Measurements from ENCODE around the gene BLID. TPM values are rescaled to one million over a fixed set of nuclear protein-coding genes. Genes with fewer than 3 reads are reported as not detected.

The BLID gene
- total RNA-seq, 1 donor from 2014 or later: 1.2 TPM

- no peak overlapping the region for H3K9ac ChIP-seq (ENCODE audit: low read length)
- peaks cover 20% of the 10 kb centered on the region for H3K4me1 Mint-ChIP-seq (ENCODE audit: low read depth, unreplicated experiment)
- TF ChIP-seq, protein P1, sequence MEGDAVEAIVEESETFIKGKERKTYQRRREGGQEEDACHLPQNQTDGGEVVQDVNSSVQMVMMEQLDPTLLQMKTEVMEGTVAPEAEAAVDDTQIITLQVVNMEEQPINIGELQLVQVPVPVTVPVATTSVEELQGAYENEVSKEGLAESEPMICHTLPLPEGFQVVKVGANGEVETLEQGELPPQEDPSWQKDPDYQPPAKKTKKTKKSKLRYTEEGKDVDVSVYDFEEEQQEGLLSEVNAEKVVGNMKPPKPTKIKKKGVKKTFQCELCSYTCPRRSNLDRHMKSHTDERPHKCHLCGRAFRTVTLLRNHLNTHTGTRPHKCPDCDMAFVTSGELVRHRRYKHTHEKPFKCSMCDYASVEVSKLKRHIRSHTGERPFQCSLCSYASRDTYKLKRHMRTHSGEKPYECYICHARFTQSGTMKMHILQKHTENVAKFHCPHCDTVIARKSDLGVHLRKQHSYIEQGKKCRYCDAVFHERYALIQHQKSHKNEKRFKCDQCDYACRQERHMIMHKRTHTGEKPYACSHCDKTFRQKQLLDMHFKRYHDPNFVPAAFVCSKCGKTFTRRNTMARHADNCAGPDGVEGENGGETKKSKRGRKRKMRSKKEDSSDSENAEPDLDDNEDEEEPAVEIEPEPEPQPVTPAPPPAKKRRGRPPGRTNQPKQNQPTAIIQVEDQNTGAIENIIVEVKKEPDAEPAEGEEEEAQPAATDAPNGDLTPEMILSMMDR (IDR thresholded peaks at IDR 0.05; ENCODE audit: insufficient read depth, low read depth, low read length): no peak
- TF ChIP-seq EZH2 (IDR thresholded peaks at IDR 0.05; ENCODE audit: insufficient read depth, low read length): no peak
- H4K20me1 ChIP-seq (ENCODE audit: insufficient read depth, low read length): peaks cover 41% of the 10 kb centered on the region
- H3K4me2 ChIP-seq (ENCODE audit: low read length): no peak overlapping the region
- DNase-seq (ENCODE audit: low read depth) (no peak), FAIRE-seq (peak; percentile 9)
- H3K27me3 ChIP-seq (ENCODE audit: insufficient read depth, low read length): no peaks in the 10 kb centered on the region
- H3K36me3 Mint-ChIP-seq (ENCODE audit: low read depth, unreplicated experiment): peaks cover 5% of the 10 kb centered on the region
- peaks cover 100% of the 10 kb centered on the region for H3K79me2 ChIP-seq (ENCODE audit: insufficient read depth, low read length)
- no peaks in the 10 kb centered on the region for H3K9me3 Mint-ChIP-seq (ENCODE audit: unreplicated experiment)
- H3K4me3 Mint-ChIP-seq (ENCODE audit: unreplicated experiment): no peak overlapping the region
- H3K27ac ChIP-seq (ENCODE audit: low read depth, low read length): peak overlapping the region; percentile 15
- no peak overlapping the region for H3K4me3 ChIP-seq (ENCODE audit: insufficient read depth, low read depth, low read length)
- no peaks in the 10 kb centered on the region for H3K9me3 ChIP-seq (ENCODE audit: insufficient read depth, low read depth, low read length)
- H2AFZ ChIP-seq (ENCODE audit: low read depth, low read length): no peak overlapping the region
- peaks cover 76% of the 10 kb centered on the region for H3K36me3 ChIP-seq (ENCODE audit: insufficient read depth, low read length)
- no peaks in the 10 kb centered on the region for H3K27me3 Mint-ChIP-seq (ENCODE audit: low read depth, unreplicated experiment)
- peaks cover 65% of the 10 kb centered on the region for H3K4me1 ChIP-seq (ENCODE audit: insufficient read depth, low read length)
- H3K27ac Mint-ChIP-seq (ENCODE audit: unreplicated experiment): no peak overlapping the region
Measured at GRCh38 chr11:122149202-122149601, 33.2 kb upstream of the BLID start.

DNA sequence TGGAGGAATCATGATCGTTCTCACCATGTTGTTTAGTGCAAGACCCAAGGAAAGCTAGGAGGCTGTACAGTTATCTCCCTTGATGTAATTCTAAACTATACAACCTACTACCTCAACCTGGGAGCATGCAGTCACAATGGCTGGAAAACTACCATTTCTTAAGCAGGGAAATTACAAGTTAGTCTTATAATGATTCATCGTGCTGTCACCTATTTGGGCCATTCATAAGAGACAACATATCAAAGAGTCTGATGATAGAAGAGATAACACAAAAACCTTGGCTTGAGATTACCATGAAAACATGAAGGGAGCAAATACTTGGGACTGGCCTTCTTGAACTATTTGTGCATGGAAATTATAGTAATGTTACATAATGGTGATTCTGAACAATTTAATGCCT is 30.5 kb upstream of the BLID start:
- Histone ChIP-seq H3K79me2 (ENCODE audit: insufficient read depth, low read length) (peaks cover 98% of the 10 kb centered on the region), H4K20me1 (ENCODE audit: insufficient read depth, low read length) (peaks cover 31% of the 10 kb centered on the region), H3K27ac (ENCODE audit: low read depth, low read length) (peak overlapping the region; percentile 64), H3K9ac (ENCODE audit: low read length) (peak overlapping the region; percentile 2), H2AFZ (ENCODE audit: low read depth, low read length) (no peak overlapping the region), H3K4me3 (ENCODE audit: insufficient read depth, low read depth, low read length) (no peak overlapping the region), H3K27me3 (ENCODE audit: insufficient read depth, low read length) (no peaks in the 10 kb centered on the region), H3K36me3 (ENCODE audit: insufficient read depth, low read length) (peaks cover 75% of the 10 kb centered on the region), H3K9me3 (ENCODE audit: insufficient read depth, low read depth, low read length) (no peaks in the 10 kb centered on the region), H3K4me2 (ENCODE audit: low read length) (peak overlapping the region; percentile 41), H3K4me1 (ENCODE audit: insufficient read depth, low read length) (peaks cover 59% of the 10 kb centered on the region)
- TF ChIP-seq, protein P1 (IDR thresholded peaks at IDR 0.05; ENCODE audit: insufficient read depth, low read depth, low read length): no peak
- TF ChIP-seq EZH2 (IDR thresholded peaks at IDR 0.05; ENCODE audit: insufficient read depth, low read length): no peak
- no peaks in the 10 kb centered on the region for H3K27me3 Mint-ChIP-seq (ENCODE audit: low read depth, unreplicated experiment)
- FAIRE-seq (peak; percentile 83), DNase-seq (ENCODE audit: low read depth) (peak; percentile 80)
- H3K4me3 Mint-ChIP-seq (ENCODE audit: unreplicated experiment): no peak overlapping the region
- H3K36me3 Mint-ChIP-seq (ENCODE audit: low read depth, unreplicated experiment): peaks cover 10% of the 10 kb centered on the region
- no peak overlapping the region for H3K27ac Mint-ChIP-seq (ENCODE audit: unreplicated experiment)
- H3K9me3 Mint-ChIP-seq (ENCODE audit: unreplicated experiment): no peaks in the 10 kb centered on the region
- H3K4me1 Mint-ChIP-seq (ENCODE audit: low read depth, unreplicated experiment): peaks cover 22% of the 10 kb centered on the region

GRCh38 chr11:122145715-122146274 is 29.8 kb upstream of the BLID start:
- Histone ChIP-seq H3K79me2 (ENCODE audit: insufficient read depth, low read length) (peaks cover 98% of the 10 kb centered on the region), H3K36me3 (ENCODE audit: insufficient read depth, low read length) (peaks cover 74% of the 10 kb centered on the region), H3K9ac (ENCODE audit: low read length) (peak overlapping the region; percentile 2), H2AFZ (ENCODE audit: low read depth, low read length) (no peak overlapping the region), H3K4me1 (ENCODE audit: insufficient read depth, low read length) (peaks cover 61% of the 10 kb centered on the region), H3K4me2 (ENCODE audit: low read length) (peak overlapping the region; percentile 41), H3K9me3 (ENCODE audit: insufficient read depth, low read depth, low read length) (no peaks in the 10 kb centered on the region), H4K20me1 (ENCODE audit: insufficient read depth, low read length) (peaks cover 24% of the 10 kb centered on the region), H3K4me3 (ENCODE audit: insufficient read depth, low read depth, low read length) (no peak overlapping the region), H3K27ac (ENCODE audit: low read depth, low read length) (peak overlapping the region; percentile 64), H3K27me3 (ENCODE audit: insufficient read depth, low read length) (no peaks in the 10 kb centered on the region)
- peak; percentile 63 for FAIRE-seq
- H3K4me1 Mint-ChIP-seq (ENCODE audit: low read depth, unreplicated experiment): peaks cover 25% of the 10 kb centered on the region
- H3K9me3 Mint-ChIP-seq (ENCODE audit: unreplicated experiment): no peaks in the 10 kb centered on the region
- H3K27ac Mint-ChIP-seq (ENCODE audit: unreplicated experiment): no peak overlapping the region
- H3K36me3 Mint-ChIP-seq (ENCODE audit: low read depth, unreplicated experiment): peaks cover 10% of the 10 kb centered on the region
- DNase-seq (ENCODE audit: low read depth): peak; percentile 64
- H3K27me3 Mint-ChIP-seq (ENCODE audit: low read depth, unreplicated experiment): no peaks in the 10 kb centered on the region
- no peak overlapping the region for H3K4me3 Mint-ChIP-seq (ENCODE audit: unreplicated experiment)
- no peak for TF ChIP-seq EZH2 (IDR thresholded peaks at IDR 0.05; ENCODE audit: insufficient read depth, low read length)
- TF ChIP-seq, protein P1 (IDR thresholded peaks at IDR 0.05; ENCODE audit: insufficient read depth, low read depth, low read length): no peak
